Endothelial cell of umbilical vein (primary cell): ENCODE results near the gene PPP4R1. TPM values are rescaled to one million over a fixed set of nuclear protein-coding genes. Genes with fewer than 3 reads are reported as not detected.

Source experiments
- BruUV-seq: library from RNA; stranded (reverse); fragments of 400-500 nt; replicated peaks from 2 replicates; lab custom pipeline; 2021; lab: Mats Ljungman, UMichigan
- CTCF ChIA-PET: fragments of 300-600, 350-600 bp; sonication (Branson Sonifier 250); formaldehyde crosslinking; loops from one replicate; lab custom pipeline; 2021; ENCODE audit warnings: antibody characterized with exemption, inconsistent platforms; lab: Charles Lee
- POLR2A ChIA-PET: fragments of 300-600, 350-600 bp; sonication (Branson Sonifier 250); formaldehyde crosslinking; loops from one replicate; lab custom pipeline; 2021; ENCODE audit warnings: antibody characterized with exemption, inconsistent platforms; lab: Charles Lee
- DNase-seq: peaks from one replicate; pipeline ENCODE4 v3.0.0-alpha.2; 2011; ENCODE audit warnings: low read depth, low spot score
- FAIRE-seq: peaks from 2 replicates; lab custom pipeline; 2011; peaks lifted over from hg19 to GRCh38; lab: Jason Lieb, UNC
- H2AFZ ChIP-seq: 2 replicates; pipeline ENCODE4 v1.6.0; 2012; ENCODE audit warnings: low read depth, low read length, control low read depth, inconsistent platforms
- H3K27ac ChIP-seq: 2 replicates; pipeline ENCODE4 v1.5.1; 2011; ENCODE audit warnings: low read depth, mild to moderate bottlenecking, control low read depth, low read length, moderate library complexity; ENCODE audit not compliant: insufficient read depth
- H3K27me3 ChIP-seq, 2 experiments: 2 replicates each; pipeline versions ENCODE4 v1.6.0 to v1.6.1; 2011; ENCODE audit warnings: low read length in 2 of 2, mixed read lengths in 1 of 2; ENCODE audit not compliant: control insufficient read depth in 2 of 2, insufficient read depth in 2 of 2
- H3K36me3 ChIP-seq, 2 experiments: 2 replicates in 1 of 2; 3 replicates in 1 of 2; pipeline ENCODE4 v1.5.1; 2011; ENCODE audit warnings: low read length in 2 of 2, mild to moderate bottlenecking in 1 of 2, moderate library complexity in 1 of 2; ENCODE audit not compliant: control insufficient read depth in 2 of 2, insufficient read depth in 2 of 2; ENCODE audit errors: extremely low read depth in 1 of 2
- H3K4me1 ChIP-seq: 3 replicates; pipeline ENCODE4 v1.5.1; 2011; ENCODE audit warnings: mild to moderate bottlenecking, low read length; ENCODE audit not compliant: control insufficient read depth, insufficient read depth; ENCODE audit errors: extremely low read depth
- H3K4me2 ChIP-seq: 2 replicates; pipeline ENCODE4 v1.6.1; 2011; ENCODE audit warnings: low read length, control low read depth, mixed read lengths; ENCODE audit not compliant: insufficient read depth
- H3K4me3 ChIP-seq, 3 experiments: fragments of 200-600 bp in 1 of 3; sonication (generic), shearing (Covaris generic) in 1 of 3; replicated peaks in 1 of 3; 2 replicates each; pipeline ENCODE4 v1.5.1; 2011 to 2016; ENCODE audit warnings: control low read depth in 3 of 3, low read length in 3 of 3, mild to moderate bottlenecking in 2 of 3, inconsistent platforms in 1 of 3, low read depth in 1 of 3, moderate library complexity in 1 of 3; ENCODE audit not compliant: insufficient read depth in 1 of 3
- H3K79me2 ChIP-seq: 2 replicates; pipeline ENCODE4 v1.6.0; 2012; ENCODE audit warnings: low read length, inconsistent platforms; ENCODE audit not compliant: control insufficient read depth, insufficient read depth
- H3K9ac ChIP-seq: replicated peaks from 2 replicates; pipeline ENCODE3; 2011; ENCODE audit warnings: low read length, control low read depth; ENCODE audit not compliant: insufficient read depth; ENCODE audit errors: extremely low read depth
- H3K9me1 ChIP-seq: replicated peaks from 3 replicates; pipeline ENCODE4 v1.6.0; 2011; ENCODE audit warnings: mild to moderate bottlenecking, low read length; ENCODE audit not compliant: control insufficient read depth, insufficient read depth; ENCODE audit errors: extremely low read depth
- H3K9me3 ChIP-seq: replicated peaks from 2 replicates; pipeline ENCODE4 v1.5.1; 2012; ENCODE audit warnings: low read length, inconsistent platforms; ENCODE audit not compliant: control insufficient read depth, insufficient read depth
- H4K20me1 ChIP-seq: replicated peaks from 2 replicates; pipeline ENCODE3; 2011; ENCODE audit warnings: mild to moderate bottlenecking, low read length; ENCODE audit not compliant: control insufficient read depth, insufficient read depth; ENCODE audit errors: extremely low read depth
- CTCF ChIP-seq, 2 donors: IDR thresholded peaks; 1 replicate in 1 of 2; 2 replicates in 1 of 2; pipeline ENCODE4 v1.5.1; 2011; ENCODE audit warnings: low read length in 2 of 2, mild to moderate bottlenecking in 2 of 2, moderate library complexity in 2 of 2, control low read depth in 1 of 2, inconsistent platforms in 1 of 2, low read depth in 1 of 2; ENCODE audit not compliant: insufficient read depth in 1 of 2; ENCODE audit errors: extremely low read depth in 1 of 2
- EZH2 ChIP-seq: IDR thresholded peaks from 2 replicates; pipeline ENCODE4 v1.6.1; 2012; ENCODE audit warnings: borderline replicate concordance, low read depth, mild to moderate bottlenecking, moderate library complexity, low read length, inconsistent platforms; ENCODE audit not compliant: severe bottlenecking
- FOS ChIP-seq: IDR thresholded peaks from 2 replicates; pipeline ENCODE4 v1.6.1; 2011; ENCODE audit warnings: mild to moderate bottlenecking, low read length, moderate library complexity, borderline replicate concordance; ENCODE audit not compliant: insufficient read depth
- GATA2 ChIP-seq: IDR thresholded peaks from 2 replicates; pipeline ENCODE4 v1.7.0; 2011; ENCODE audit warnings: low read depth, mild to moderate bottlenecking, moderate library complexity, mixed read lengths, low read length; ENCODE audit not compliant: insufficient read length, insufficient read depth
- JUN ChIP-seq: IDR thresholded peaks from 2 replicates; pipeline ENCODE4 v1.6.1; 2011; ENCODE audit warnings: borderline replicate concordance, low read depth; ENCODE audit not compliant: insufficient read length, insufficient read depth
- MAX ChIP-seq: IDR thresholded peaks from 2 replicates; pipeline ENCODE4 v1.6.1; 2011; ENCODE audit not compliant: insufficient read depth, insufficient read length
- MYC ChIP-seq: IDR thresholded peaks from one replicate; pipeline ENCODE4 v1.6.1; 2011; ENCODE audit warnings: mild to moderate bottlenecking, low read depth, low read length
- POLR2A ChIP-seq: IDR thresholded peaks from 2 replicates; pipeline ENCODE4 v1.6.1; 2012; ENCODE audit warnings: low read depth, mild to moderate bottlenecking, control low read depth, low read length
- POLR2AphosphoS5 ChIP-seq: IDR thresholded peaks from 2 replicates; pipeline ENCODE4 v1.6.1; 2012; ENCODE audit warnings: low read depth, mild to moderate bottlenecking, control low read depth, low read length, moderate library complexity; ENCODE audit not compliant: insufficient read depth
- dilution Hi-C: fragments of 300-500 bp; cut with MboI; formaldehyde crosslinking; loops from one replicate; pipeline ENCODE4 v1.15.0; 2019; ENCODE audit warnings: low sequenced_read_pairs; ENCODE audit not compliant: extremely low pct_ligation_motif_present
- intact Hi-C: fragments of 100-400 bp; cut with micrococcal nuclease; formaldehyde crosslinking; loops from one replicate; pipeline ENCODE4 v1.10.0; 2022
- polyA plus RNA-seq, 4 experiments: library from polyadenylated mRNA; depleted of rRNA in 3 of 4; stranded (reverse) in 3 of 4; unstranded in 1 of 4; fragments of >200 nt; gene quantifications; 2 replicates each; pipeline versions ENCODE4 v1.2.1 to v1.2.3, GENCODE V29; 2011 to 2012; ENCODE audit warnings: missing spikeins in 1 of 4
- total RNA-seq: library from RNA; stranded (reverse); gene quantifications from 2 replicates; pipeline ENCODE4 v1.2.3, GENCODE V29; 2021

PPP4R1 gene
- total and polyA plus RNA-seq, 2 donors (not counting 3 experiments of a cell fraction or from before 2014, with no cell fraction given): 138 to 152 TPM

- ChIA-PET POLR2A (no interaction called here), CTCF (interaction anchor here (1.0 to 2.9 kb wide), 5 partner anchors 11 to 111 kb away, joined by 3 to 19 read pairs (median 6); partner anchors contain the start of gene RAB31)
- FAIRE-seq (no peak), DNase-seq (no peak)
- Histone ChIP-seq H3K27ac (no peak overlapping the region), H4K20me1 (peaks cover 4% of the 10 kb centered on the region), H3K36me3 (peaks cover 0 to 2% of the 10 kb centered on the region in 2 experiments), H3K9me3 (no peaks in the 10 kb centered on the region), H3K79me2 (peaks cover 93% of the 10 kb centered on the region), H3K4me1 (peaks cover 20% of the 10 kb centered on the region), H3K4me3 (no peak overlapping the region), H3K9me1 (peaks cover 4% of the 10 kb centered on the region), H2AFZ (no peak overlapping the region), H3K27me3 (no peaks in the 10 kb centered on the region), H3K4me2 (no peak overlapping the region), H3K9ac (no peak overlapping the region)
- TF ChIP-seq FOS (no peak), EZH2 (no peak), CTCF (IDR thresholded peaks at IDR 0.05; ENCODE audit: extremely low read depth in 1 of 2, insufficient read depth in 1 of 2, low read depth in 1 of 2, low read length in 2 of 2) (no peak), POLR2A (no peak), GATA2 (no peak), JUN (no peak), MAX (no peak), MYC (no peak), POLR2AphosphoS5 (no peak)
- intact Hi-C loops: no loop called here
- no TSS peak for BruUV-seq
- dilution Hi-C loops: no loop called here
Measured at GRCh38 chr18:9596843-9597526, 17.4 kb downstream of the PPP4R1 start.
